Sigmoid colon (tissue), 7 donors: ENCODE data around the gene ATF6. TPM values are rescaled to one million over a fixed set of nuclear protein-coding genes. Genes with fewer than 3 reads are reported as not detected.

Source experiments
- DNase-seq: peaks from one replicate; pipeline ENCODE4 v3.0.0-alpha.2; 2019
- H3K27ac ChIP-seq, 4 donors: fragments of 200-600 bp; sonication (generic); one replicate each; pipeline ENCODE4 v1.5.1; 2016 to 2019; ENCODE audit warnings: mild to moderate bottlenecking in 1 of 4
- H3K27me3 ChIP-seq, 3 donors: fragments of 200-600 bp; sonication (generic); one replicate each; pipeline ENCODE4 v1.5.1; 2019; ENCODE audit warnings: mild to moderate bottlenecking in 1 of 3
- H3K36me3 ChIP-seq, 4 donors: fragments of 200-600 bp; sonication (generic); one replicate each; pipeline ENCODE4 v1.5.1; 2016 to 2019
- H3K4me1 ChIP-seq, 4 donors: fragments of 200-600 bp; sonication (generic); one replicate each; pipeline ENCODE4 v1.5.1; 2017 to 2019
- H3K4me3 ChIP-seq, 4 donors: fragments of 200-600 bp; sonication (generic); one replicate each; pipeline ENCODE4 v1.5.1; 2017 to 2019; ENCODE audit warnings: mild to moderate bottlenecking in 2 of 4, moderate library complexity in 1 of 4
- H3K9me3 ChIP-seq, 4 donors: fragments of 200-600 bp in 3 of 4; sonication (generic) in 3 of 4; one replicate each; pipeline versions ENCODE4 v1.5.1 to v1.6.1; 2013 to 2019
- CTCF ChIP-seq, 4 experiments: fragments of 450-650 bp in 3 of 4; fragments of 200-600 bp in 1 of 4; IDR thresholded peaks; one replicate each; pipeline ENCODE4 v1.5.1; 2016 to 2019; ENCODE audit warnings: antibody characterized with exemption in 4 of 4, mild to moderate bottlenecking in 3 of 4, moderate library complexity in 2 of 4
- EP300 ChIP-seq, 4 donors: sonication (generic); formaldehyde crosslinking; IDR thresholded peaks; one replicate each; pipeline ENCODE4 v1.6.1; 2017; ENCODE audit warnings: antibody characterized with exemption in 4 of 4
- POLR2A ChIP-seq, 2 donors: fragments of 450-650 bp; IDR thresholded peaks; one replicate each; pipeline ENCODE4 v1.6.1; 2016; ENCODE audit warnings: antibody characterized with exemption in 2 of 2, mild to moderate bottlenecking in 2 of 2, moderate library complexity in 2 of 2
- POLR2AphosphoS5 ChIP-seq, 4 donors: sonication (generic); formaldehyde crosslinking; IDR thresholded peaks; one replicate each; pipeline ENCODE4 v1.6.1; 2017; ENCODE audit warnings: antibody characterized with exemption in 4 of 4
- WGBS, 2 donors: extraction: QIAGEN DNeasy Blood & Tissue Kit; methylation state at CpG; one replicate each; pipeline ENCODE4 v1.1.7; 2013; 5-methylcytosine and 5-hydroxymethylcytosine counted together
- intact Hi-C: fragments of 100-400 bp; cut with DNase I; formaldehyde crosslinking; loops from one replicate; pipeline ENCODE4 v1.15.1; 2023
- polyA plus RNA-seq, 3 donors: library from polyadenylated mRNA; stranded (reverse); fragments of 200-250 nt; gene quantifications; one replicate each; pipeline ENCODE4 v1.2.3, GENCODE V29; 2013
- total RNA-seq, 4 donors: library from RNA; depleted of rRNA; stranded (reverse); fragments of >200 nt; gene quantifications; one replicate each; pipeline ENCODE4 v1.1.0, GENCODE V29; 2016
- donor health status: healthy with polysubstance abuse.
- donor health status: Bipolar disorder and iron deficiency.
- donor health status: healthy.

ATF6 gene
- total and polyA plus RNA-seq, 7 donors: 2.3 to 28.1 (median 26.3) TPM

- Histone ChIP-seq H3K4me3 (no peak overlapping the region), H3K4me1 (peaks cover 0 to 37% (median 23%) of the 10 kb centered on the region in 4 donors), H3K9me3 (no peaks in the 10 kb centered on the region), H3K36me3 (peaks cover 0 to 5% (median 2%) of the 10 kb centered on the region in 4 donors), H3K27me3 (no peaks in the 10 kb centered on the region), H3K27ac (peak overlapping the region in 3 of 4 donors; percentile 41 to 74 (median 68))
- DNase-seq: no peak
- intact Hi-C loops: no loop called here
- TF ChIP-seq CTCF (IDR thresholded peaks at IDR 0.05): no peak
- no peak for TF ChIP-seq POLR2AphosphoS5 (IDR thresholded peaks at IDR 0.05)
- no peak for TF ChIP-seq POLR2A (IDR thresholded peaks at IDR 0.05)
- TF ChIP-seq EP300 (IDR thresholded peaks at IDR 0.05): no peak
- 79 to 80% methylated on average over 1 of the region's 1 CpG for WGBS, 2 donors
Observed at GRCh38 chr1:161885759-161886158, 119.6 kb downstream of the ATF6 start.

- H3K4me3 ChIP-seq: no peak overlapping the region
- DNase-seq: no peak
- WGBS, 2 donors: 97 to 98% methylated on average over 5 of the region's 5 CpGs
- no peak overlapping the region for H3K27ac ChIP-seq
- peaks cover 0 to 14% (median 8%) of the 10 kb centered on the region in 4 donors for H3K36me3 ChIP-seq
- intact Hi-C loops: no loop called here
- H3K4me1 ChIP-seq: peaks cover 0 to 37% (median 23%) of the 10 kb centered on the region in 4 donors
- no peak for TF ChIP-seq CTCF (IDR thresholded peaks at IDR 0.05)
- no peak for TF ChIP-seq POLR2A (IDR thresholded peaks at IDR 0.05)
- no peak for TF ChIP-seq EP300 (IDR thresholded peaks at IDR 0.05)
- no peak for TF ChIP-seq POLR2AphosphoS5 (IDR thresholded peaks at IDR 0.05)
- no peaks in the 10 kb centered on the region for H3K9me3 ChIP-seq
- H3K27me3 ChIP-seq: no peaks in the 10 kb centered on the region
Observed at GRCh38 chr1:161886589-161886988, 120.5 kb downstream of the ATF6 start.

GRCh38 chr1:161887730-161888287 is 121.7 kb downstream of the ATF6 start:
- DNase-seq: no peak
- Histone ChIP-seq H3K27ac (no peak overlapping the region), H3K36me3 (peaks cover 0 to 15% (median 8%) of the 10 kb centered on the region in 4 donors), H3K4me3 (no peak overlapping the region), H3K27me3 (no peaks in the 10 kb centered on the region), H3K4me1 (peaks cover 0 to 37% (median 23%) of the 10 kb centered on the region in 4 donors), H3K9me3 (no peaks in the 10 kb centered on the region)
- WGBS, 2 donors: 87 to 91% methylated on average over 3 of the region's 3 CpGs
- TF ChIP-seq EP300 (IDR thresholded peaks at IDR 0.05) (no peak), POLR2AphosphoS5 (IDR thresholded peaks at IDR 0.05) (peak in 1 of 4 donors; percentile 10)
- intact Hi-C loops: no loop called here

- Histone ChIP-seq H3K4me3 (no peak overlapping the region), H3K36me3 (peaks cover 0 to 15% (median 8%) of the 10 kb centered on the region in 4 donors), H3K9me3 (no peaks in the 10 kb centered on the region), H3K27ac (no peak overlapping the region), H3K27me3 (no peaks in the 10 kb centered on the region), H3K4me1 (peaks cover 0 to 19% (median 5%) of the 10 kb centered on the region in 4 donors)
- TF ChIP-seq EP300 (IDR thresholded peaks at IDR 0.05): no peak
- no peak for TF ChIP-seq POLR2AphosphoS5 (IDR thresholded peaks at IDR 0.05)
- TF ChIP-seq POLR2A (IDR thresholded peaks at IDR 0.05): no peak
- TF ChIP-seq CTCF (IDR thresholded peaks at IDR 0.05): no peak
- WGBS, 2 donors: 96 to 98% methylated on average over 22 of the region's 22 CpGs
- DNase-seq: no peak
- intact Hi-C loops: no loop called here
Observed at GRCh38 chr1:161890574-161890973, 124.5 kb downstream of the ATF6 start.

GRCh38 chr1:161899091-161899490 is 133.0 kb downstream of the ATF6 start:
- intact Hi-C loops: loop anchor here (1.0 kb wide), 1 partner anchor 22 kb away; no protein-coding TSS in a partner anchor
- H3K27ac ChIP-seq: no peak overlapping the region
- H3K9me3 ChIP-seq: no peaks in the 10 kb centered on the region
- no peak overlapping the region for H3K4me3 ChIP-seq
- WGBS, 2 donors: 82 to 86% methylated on average over 2 of the region's 2 CpGs
- DNase-seq: no peak
- no peaks in the 10 kb centered on the region for H3K4me1 ChIP-seq
- TF ChIP-seq POLR2A (IDR thresholded peaks at IDR 0.05): no peak
- TF ChIP-seq EP300 (IDR thresholded peaks at IDR 0.05): no peak
- TF ChIP-seq POLR2AphosphoS5 (IDR thresholded peaks at IDR 0.05): no peak
- TF ChIP-seq CTCF (IDR thresholded peaks at IDR 0.05): no peak
- no peaks in the 10 kb centered on the region for H3K36me3 ChIP-seq
- H3K27me3 ChIP-seq: no peaks in the 10 kb centered on the region
